Forelimb muscle (tissue), 1 donor: ENCODE data around the gene TRPM1. TPM values are rescaled to one million over a fixed set of nuclear protein-coding genes. Genes with fewer than 3 reads are reported as not detected.
"Not testable (repeated sequence)": the region's sequence is repeated elsewhere in the genome, so short reads cannot be mapped to it uniquely, and the experiment has no call there.

Source experiments
- DNase-seq: peaks from one replicate; pipeline ENCODE4 v3.0.0-alpha.2; 2013; ENCODE audit warnings: low read depth
- polyA plus RNA-seq: library from polyadenylated mRNA; unstranded; fragments of 120-200 nt; gene quantifications from one replicate; pipeline ENCODE4 v1.2.1, GENCODE V29; 2013; ENCODE audit not compliant: insufficient read length

Gene TRPM1
- polyA plus RNA-seq, 1 donor = not detected

DNA sequence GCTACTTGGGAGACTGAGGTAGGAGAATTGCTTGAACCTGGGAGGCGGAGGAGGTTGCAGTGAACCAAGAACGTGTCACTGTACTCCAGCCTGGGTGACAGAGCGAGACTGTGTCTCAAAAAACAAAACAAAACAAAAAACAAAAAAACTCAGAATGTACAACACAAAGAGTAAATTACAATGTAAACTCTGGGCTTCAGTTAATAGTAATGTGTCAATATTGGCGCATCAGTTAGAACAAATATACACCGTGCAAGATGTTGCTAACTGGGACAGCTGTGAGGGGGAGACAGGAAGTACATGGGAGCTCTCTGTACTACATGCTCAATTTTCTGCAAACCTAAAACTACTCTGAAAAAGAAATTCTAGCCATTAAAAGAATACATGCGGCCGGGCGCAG lies 23.5 kb upstream of the TRPM1 start:
- DNase-seq = no peak

DNA sequence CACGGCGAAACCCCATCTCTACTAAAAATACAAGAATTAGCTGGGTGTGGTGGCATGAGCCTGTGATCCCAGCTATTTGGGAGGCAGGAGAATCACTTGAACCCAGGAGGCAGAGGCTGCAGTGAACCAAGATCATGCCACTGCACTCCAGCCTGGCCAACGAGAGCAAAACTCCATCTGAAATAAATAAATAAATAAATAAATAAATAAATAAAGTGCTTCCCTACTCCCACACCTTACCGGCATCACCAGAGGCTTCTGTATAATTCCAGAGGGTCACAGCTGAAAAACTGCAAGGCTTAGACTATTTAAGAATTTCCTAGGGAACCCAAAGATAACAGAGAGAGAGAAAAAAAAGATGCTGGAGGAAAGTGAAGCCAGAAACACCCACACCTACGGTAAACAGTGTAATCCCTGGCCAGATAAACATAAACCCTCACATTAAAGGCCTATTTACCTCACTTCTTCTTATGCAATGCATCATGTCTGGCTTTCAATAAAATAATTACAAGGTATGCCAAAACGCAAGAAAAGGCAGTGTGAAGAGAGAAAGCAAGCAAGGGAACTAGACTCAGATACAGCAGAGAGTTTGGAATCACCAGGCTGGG lies 15.0 kb upstream of the TRPM1 start:
- DNase-seq = no peak

DNA sequence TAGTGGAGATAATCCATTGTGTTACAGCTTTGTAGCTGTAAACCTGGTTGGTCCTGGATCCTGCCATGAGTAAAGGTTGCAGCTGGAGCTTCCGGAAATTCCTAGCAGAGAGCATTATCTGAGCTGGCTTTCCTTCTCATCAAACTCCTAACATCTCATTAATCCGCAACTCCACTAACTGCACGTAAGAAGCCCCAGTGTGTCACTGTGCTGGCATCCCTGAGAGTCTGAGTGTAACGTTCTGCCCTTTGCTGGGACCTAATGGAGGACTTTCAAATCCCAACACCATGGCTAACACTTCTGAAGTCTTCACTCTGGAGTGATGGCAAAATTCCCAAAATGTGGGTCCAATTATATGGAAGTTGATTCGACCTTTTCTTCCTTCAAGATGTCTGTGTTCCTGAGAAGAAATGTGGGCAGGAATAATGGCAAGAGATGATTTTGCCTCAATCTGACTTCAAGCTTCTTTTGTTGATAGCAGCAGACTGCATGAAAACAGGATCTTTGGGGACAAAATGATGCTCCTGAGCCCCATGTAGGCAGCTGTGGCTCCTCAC lies 9.6 kb upstream of the TRPM1 start:
- no peak for DNase-seq

DNA sequence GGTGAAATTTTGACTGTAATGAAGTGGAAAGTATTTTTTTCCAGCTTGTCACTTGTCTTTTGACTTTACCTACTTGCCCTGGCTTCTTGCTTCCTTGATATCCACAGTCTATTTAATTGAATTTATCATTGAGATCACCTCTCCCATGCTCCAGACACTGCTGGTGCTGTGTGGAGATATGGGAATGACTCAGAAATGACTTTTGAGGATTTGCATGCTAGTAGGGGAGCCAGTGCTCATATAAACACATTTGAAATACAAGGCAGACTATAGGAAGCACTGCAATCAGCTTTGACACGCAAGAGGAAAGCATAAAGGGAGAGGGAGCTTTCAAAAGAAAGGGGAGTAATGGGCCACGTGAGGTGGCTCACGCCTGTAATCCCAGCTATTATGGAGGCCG lies 7.3 kb upstream of the TRPM1 start:
- no peak for DNase-seq

DNA sequence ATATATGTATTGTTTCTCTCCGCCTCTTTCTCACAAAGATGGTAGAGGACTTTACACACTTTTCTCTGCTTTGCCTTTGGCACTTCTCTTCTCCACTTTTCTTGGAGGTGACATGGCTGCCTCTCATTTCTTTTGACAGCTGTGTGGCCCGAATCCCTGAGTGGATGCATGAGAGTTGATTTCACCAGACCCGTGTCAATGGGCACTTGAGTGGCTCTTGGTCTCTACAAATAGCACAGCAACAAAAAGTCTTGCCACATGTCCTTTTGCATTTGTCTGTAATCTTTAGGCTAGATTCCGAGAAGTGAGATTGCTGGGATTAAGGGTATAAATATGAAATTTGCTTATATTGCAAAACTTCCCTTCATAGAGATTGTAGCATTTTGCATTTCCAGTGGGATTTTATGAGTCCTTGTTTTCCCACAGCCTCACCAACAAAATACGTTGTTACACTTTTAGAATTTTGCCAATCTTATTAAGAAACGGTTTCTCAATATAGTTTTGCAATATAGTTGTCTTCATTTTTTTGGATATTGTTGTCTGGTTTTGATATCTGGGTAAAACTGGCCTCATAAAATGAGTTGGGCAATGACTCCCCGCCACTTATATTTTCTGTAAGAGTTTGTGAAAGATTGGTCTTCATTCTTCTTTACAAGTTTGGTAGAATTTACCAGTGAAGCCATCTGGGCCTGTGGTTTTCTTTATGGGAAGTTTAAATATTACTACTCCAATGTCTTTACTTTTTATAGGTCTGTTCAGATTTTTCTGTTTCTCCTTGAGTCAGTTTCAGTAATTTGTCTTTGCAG lies 5.2 kb upstream of the TRPM1 start:
- DNase-seq = no peak

DNA sequence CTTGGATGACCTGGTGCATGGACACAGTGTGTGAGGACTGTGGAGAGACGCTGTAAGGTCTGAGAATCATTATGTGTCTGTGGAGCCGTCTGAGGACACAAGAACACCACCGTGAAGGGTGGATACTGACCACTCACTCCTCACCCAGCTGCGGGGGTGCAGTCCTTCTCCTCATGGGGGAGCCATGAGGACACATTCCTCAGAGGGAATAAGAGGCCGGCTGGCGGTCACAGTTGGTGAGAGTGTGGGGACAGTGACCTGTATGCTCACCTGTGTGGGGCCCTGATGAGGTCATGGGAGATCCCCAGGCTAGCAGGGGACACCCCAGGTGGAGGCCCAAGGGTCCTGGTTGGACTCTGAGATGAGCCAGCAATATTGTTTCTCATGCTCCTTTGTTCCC lies 2.5 kb upstream of the TRPM1 start:
- no peak for DNase-seq

DNA sequence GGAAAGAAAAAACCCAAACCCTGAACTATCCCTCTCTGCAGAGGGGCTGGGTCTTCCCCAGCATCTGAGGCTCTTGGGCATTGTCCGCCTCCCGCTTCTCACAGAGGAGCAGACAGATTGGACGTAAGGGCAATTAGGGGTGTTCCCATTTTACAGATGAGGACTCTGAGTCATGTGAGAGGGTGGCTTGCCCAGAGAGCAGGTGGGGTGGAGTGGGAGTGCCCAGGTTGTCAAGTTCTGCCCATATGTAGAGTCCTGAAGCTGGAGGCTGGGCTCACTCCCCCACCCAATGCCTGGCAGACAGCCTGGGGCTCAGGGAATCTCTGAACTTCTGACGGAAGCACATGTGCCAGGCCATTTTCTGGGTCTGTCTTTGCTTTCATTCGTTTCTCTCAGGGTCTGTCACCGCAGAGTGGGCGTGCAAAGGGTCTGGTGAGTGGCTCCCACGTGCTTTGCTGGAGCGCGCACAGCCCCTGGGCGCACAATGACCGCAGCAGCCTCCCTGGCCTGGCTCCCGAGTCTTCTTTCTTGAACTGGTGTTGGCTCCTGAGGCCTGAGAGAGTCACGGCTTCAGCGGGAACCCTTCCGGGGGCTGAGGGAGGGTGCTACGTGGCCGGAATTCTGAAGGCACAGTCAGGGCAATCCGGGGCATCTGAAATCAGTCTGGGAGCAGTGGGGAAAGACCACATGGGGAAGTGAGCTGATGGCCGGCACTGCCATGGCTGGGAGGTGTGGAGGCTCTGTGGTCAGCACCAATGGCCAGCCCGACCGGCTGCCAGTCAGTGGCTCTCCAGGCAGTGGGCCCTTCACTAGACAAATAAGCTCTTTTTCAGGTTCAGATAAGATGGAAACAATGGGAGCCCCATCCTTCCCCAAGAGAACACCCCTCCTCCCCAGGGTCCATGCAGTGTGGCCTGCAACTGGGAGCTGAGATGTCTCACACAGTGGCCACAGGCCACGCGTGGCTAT lies 1.1 kb upstream of the TRPM1 start:
- DNase-seq = no peak

DNA sequence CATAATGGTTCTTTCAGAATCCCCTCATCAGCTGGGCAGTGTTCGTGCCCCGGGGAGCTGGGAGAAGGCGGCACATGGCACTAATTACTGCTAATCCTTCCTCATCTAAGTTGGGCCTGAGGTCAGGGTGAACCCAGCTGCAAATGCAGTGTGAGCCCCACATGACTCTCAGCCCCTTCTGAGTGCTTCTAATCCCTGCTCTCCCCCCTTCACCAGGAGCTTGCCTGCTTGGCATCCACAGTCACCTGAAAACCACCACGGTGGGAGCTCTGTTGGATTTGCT lies 455 bp upstream of the TRPM1 start:
- no peak for DNase-seq

DNA sequence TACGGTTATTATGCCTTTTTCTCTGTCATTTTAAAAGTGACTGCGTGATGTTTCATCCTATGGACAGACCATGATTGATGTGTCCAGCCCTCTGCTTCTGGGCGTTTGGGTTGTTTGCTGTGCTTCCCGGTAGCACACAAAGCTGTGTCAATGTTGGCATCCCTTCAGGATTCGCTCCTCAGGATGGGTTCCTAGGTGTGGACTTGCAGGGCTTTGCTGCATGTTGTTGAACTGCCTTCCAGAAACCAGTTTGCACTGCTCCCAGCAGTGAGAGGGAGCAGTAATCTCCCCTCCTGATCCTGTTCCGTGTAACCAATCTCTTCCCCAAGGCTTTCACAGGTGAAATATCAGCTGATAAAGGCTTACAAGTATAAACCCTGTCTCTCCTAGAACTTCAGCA lies 787 bp downstream of the TRPM1 start:
- no peak for DNase-seq

DNA sequence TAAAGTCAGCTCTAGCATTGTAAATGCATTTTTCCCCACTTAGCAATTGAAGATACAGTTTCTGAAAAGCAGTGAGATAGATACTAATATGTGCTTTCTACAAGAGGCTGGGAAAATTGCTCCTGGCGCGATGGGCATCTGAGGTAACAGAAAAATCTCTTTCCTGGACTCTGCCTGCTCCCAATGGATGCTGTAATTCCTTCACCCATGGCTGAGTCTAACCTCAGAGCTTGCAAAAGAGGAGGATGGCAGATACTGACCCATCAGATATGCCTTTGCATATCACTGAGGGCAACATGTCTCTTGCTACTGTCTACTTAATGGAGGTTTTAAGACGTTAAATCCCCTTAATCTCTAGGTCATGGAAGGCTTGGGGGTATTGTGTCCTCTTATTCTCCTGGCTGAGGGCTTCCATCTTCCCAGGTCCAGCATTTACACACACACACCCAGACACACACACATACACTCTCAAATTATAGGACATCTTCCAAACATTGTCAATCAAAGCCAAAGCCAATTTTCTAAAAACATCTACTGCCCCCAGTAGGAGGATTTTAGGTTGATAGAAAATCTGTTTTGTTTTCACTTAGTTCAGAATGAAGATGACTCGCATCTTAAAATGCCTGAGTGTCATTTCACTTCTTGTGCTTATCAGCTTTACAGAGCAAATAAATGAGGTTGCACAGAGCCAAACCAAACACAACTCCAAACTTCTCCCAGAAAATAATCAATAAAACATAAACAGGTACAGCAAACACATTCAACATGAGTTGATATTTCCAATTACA lies 2.4 kb downstream of the TRPM1 start:
- DNase-seq = no peak

DNA sequence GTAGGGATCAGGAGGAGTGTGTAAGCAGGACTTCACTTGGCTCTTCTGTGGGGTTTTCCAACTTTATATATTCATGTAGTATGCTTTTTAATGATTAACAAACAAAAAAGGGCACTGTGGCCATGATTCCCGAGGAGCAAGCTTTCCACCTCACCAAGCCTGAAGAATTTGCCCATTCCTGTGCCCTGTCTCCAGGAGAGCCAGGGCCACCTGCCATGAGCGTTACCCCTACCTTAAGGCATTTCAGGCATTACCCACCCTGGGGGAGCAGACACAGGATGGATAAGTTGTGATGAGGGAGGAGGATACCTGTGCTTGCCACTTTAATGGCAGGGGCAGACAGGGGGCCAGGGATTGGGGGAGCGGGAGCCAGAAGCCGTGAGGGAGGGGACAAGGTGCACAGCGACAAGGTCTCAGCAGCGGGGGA lies 3.0 kb downstream of the TRPM1 start:
- no peak for DNase-seq

DNA sequence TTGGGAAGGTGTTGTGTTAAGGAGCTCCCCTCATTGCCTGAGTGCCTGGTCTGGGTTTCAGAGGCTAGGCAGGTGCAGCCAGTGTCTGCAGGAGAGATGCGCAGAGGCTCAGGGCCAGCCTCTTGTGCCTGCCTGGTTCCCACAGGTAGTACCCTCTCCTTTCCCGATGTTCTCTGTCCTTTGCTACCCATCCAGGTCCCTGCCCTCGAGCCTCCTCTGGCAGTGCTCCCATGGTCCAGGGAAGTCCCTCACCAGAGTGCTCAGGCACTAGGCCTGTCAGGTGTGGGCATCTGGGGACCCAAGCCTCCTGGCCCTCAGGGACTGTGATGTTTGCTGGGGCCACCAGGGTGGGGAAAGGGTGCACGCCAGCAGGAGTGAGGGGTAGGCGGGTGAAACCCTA lies 5.0 kb downstream of the TRPM1 start:
- DNase-seq = no peak

DNA sequence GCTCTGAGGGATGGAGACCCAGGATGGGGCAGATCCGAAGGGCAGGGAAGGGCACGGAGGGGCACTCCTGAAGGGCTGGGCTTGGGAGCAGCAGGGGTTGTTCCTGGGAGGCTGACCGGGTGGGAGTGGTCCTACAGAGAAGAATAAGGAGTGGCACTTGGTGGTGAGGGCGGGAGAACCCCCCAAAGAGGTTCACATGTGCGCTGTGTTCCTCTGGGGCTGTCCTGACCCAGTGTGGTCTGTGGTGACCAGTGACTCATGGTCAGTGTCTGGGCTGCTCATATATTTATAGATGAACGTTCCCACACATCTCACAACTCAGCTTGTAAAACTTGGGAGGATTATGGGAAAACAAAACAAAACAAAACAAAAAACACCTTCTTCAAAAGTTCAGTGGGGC lies 10.0 kb downstream of the TRPM1 start:
- no peak for DNase-seq

DNA sequence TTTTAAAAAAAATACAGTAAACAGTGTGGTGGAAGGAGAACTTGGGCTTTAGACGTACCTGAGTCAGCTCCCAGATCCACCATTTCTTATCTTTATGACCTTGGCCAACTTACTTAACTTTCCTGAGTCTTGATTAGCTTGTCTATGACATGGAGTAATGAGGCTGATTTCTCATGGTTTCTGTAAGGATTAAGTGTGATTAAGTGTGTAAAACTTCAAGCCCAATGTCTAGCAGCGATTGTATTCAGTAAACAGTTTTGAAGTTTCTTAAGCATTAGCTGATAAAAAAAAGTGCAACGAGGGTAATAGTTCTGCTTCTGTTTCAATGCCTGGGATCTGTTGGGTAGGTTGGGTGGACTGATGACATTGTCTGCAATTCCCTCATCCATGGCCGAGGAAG lies 10.8 kb downstream of the TRPM1 start:
- no peak for DNase-seq

DNA sequence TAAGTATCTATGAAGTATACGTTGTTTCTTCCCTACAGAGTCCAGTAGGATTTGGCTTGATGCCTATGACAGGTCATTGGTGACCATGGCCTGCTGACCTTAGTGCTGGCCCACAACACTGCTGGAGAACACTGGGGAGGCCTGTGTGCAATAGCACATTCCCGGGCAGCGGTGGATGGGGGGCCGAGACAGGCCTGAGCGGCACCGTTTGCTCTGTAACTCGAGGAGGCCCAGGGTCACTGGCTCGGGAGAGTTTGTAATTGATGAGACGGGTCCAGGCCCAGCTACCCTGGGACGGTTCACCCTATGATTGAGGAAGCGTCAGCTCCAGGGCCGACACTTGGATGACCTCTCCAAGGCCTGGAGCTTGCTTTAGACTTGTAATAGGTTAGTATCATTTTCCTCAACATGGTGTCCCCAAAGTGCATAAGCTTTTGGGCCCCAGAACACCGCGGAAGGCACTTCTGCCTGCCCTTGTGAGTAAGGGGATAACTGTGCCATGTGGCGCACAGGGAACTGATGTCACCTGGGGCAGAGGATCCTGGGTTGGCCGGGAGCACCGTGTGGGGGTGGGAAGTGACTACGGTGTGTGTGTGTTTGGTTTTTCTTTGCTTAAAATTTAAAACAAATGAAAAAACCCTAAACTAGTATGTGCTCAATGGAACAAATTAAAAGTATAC lies 12.0 kb downstream of the TRPM1 start:
- no peak for DNase-seq

DNA sequence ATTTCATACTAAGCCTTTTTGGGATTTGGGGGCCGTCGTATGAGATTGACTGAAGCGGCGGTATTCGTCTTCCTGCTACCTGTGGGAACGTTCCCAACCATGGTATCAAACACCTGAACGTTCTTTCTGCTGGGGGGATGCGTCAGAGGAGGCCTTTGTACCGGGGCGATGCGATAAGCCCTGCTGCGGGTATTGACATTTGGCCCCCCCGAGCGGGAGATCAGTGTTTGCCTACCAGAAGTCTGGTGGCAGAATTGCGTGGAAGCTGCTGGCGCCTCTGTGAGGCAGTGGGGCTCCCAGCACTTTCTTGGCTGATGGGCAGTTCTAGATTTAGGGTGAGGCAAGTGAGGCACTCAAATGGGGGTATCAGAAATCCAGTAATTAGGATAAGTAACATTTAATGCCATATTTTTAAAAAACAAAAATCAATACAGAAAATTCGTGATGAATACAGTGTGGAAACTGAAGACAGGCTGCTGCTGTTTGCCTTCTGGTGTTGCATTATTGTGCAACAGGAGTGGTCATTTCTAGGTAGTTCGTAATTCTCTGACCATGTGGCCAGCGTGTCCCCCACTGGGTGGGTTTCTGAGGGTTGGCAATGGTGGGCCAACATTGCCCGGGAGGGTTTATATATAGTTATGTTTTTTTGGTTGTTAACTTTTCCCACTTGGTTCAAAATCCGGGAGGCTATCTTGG lies 12.7 kb downstream of the TRPM1 start:
- no peak for DNase-seq

DNA sequence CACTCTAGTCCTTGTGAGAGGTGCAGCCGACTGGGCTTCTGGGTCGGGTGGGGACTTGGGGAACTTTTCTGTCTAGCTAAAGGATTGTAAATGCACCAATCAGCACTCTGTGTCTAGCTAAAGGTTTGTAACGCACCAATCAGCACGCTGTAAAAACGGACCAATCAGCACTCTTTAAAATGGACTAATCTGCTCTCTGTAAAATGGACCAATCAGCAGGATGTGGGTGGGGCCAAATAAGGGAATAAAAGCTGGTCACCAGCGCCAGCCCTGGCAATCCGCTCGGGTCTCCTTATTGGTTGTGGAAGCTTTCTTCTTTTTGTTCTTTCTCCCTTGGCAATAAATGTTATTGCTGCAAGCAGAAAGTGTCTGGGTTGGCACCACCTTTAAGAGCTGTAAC lies 13.5 kb downstream of the TRPM1 start:
- not testable (repeated sequence) for DNase-seq

DNA sequence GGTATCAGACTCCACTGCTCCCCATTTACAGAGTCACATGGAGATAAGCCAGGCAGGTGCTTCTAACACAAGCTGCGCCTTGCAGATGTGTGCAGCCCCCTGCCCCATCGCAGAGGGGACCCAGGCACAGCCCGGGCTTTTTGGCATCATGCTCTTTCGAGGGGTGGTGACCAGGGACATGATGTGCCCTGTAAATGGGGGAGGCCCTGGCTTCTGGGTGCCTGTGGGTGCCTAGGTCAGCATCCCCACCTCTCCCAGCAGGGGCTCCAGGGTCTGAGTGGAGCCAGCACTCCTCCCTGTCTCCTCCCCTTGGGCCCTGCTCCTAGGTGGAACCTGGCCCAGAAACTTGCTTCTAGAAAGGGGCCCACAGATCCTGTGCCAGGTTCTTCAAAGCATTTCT lies 15.2 kb downstream of the TRPM1 start:
- no peak for DNase-seq

DNA sequence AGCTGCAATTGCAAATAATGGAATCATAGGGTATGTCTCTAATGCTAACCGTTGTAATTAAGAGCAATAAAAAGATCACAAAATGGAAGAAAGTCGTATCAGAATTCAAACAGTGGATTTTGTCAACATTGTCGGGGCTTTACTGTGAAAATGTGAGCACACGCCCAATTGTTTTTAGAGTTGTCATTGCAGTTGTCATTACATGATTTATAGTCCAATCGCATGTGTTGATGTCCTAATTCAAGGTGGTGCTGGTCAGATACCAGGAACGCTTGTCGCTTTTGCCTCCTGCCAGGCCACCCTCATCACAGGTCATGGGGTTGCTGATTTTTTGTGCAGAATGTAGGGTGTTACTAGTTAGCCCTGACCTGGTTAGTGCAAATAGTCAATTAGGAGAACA lies 16.2 kb downstream of the TRPM1 start:
- DNase-seq = no peak

DNA sequence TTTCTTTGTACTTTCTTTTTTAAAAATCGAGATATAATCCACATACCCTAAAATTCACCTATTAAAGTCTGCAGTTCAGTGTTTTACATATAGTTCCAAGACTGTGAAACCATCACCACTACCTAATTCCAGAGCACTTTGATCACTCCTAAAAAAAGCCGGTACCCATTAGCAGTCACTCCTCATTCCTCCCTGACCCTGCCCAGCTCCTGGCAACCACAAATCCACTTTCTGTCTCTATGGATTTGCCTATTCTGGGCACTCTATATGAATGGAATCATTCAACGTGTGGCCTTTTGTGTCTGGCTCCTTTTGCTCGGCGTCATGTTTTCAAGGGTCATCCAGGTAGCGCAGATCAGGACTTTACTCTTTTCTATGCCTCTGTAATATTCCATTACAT lies 17.3 kb downstream of the TRPM1 start:
- DNase-seq = no peak
